ENCODE results near the gene ENPP7. TPM values are rescaled to one million over a fixed set of nuclear protein-coding genes. Genes with fewer than 3 reads are reported as not detected.

The ENPP7 gene
- total RNA-seq, 1 experiment from 2014 or later = not detected

DNA sequence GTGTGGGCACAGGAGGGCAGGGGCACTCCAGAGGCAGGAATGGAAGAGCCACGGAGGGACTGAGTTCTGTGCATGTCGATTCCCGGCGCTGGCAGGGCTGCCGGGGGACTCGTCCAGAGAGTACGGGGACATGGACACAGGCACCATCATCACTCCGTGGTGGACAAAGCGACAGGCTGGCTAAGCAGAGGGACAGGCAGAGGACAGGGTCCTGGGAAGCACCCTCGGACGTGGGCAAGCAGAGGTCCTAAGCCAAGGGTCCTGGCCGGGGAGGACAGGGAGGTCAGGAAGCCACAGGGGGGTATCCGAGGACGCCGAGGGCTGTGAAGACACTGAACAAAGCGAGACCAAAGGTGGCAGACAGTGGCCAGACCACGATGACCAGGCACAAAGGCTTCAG is 44.3 kb upstream of the ENPP7 start:
- ATAC-seq (no peak), DNase-seq (ENCODE audit: low read depth, low spot score) (no peak)
- no peak overlapping the region for H3K27ac ChIP-seq (ENCODE audit: low read depth, low read length)
- no peak overlapping the region for H3K9ac ChIP-seq (ENCODE audit: low read length)
- H3K4me2 ChIP-seq (ENCODE audit: low read length) = no peak overlapping the region
- H3K79me2 ChIP-seq (ENCODE audit: insufficient read depth, low read length) = no peaks in the 10 kb centered on the region
- ChIA-PET RAD21 (ENCODE audit: low non-redundant PET in 1 of 2, low total read pairs in 2 of 2, uncharacterized antibody in 2 of 2, unreplicated experiment in 2 of 2) (no interaction called here), POLR2A (no interaction called here), CTCF (no interaction called here)
- no peak overlapping the region for H2AFZ ChIP-seq (ENCODE audit: low read depth, low read length, poor library complexity, severe bottlenecking)
- no peaks in the 10 kb centered on the region for H3K4me1 ChIP-seq (ENCODE audit: control insufficient read depth in 1 of 2, insufficient read depth in 2 of 2, low read length in 2 of 2)
- TF ChIP-seq RAD21 (IDR thresholded peaks at IDR 0.05; ENCODE audit: low read depth) (no peak), POLR2AphosphoS5 (IDR thresholded peaks at IDR 0.05; ENCODE audit: low read depth, low read length) (no peak), EGR1 (IDR thresholded peaks at IDR 0.05; ENCODE audit: low read depth) (no peak), EZH2phosphoT487 (IDR thresholded peaks at IDR 0.05; ENCODE audit: borderline replicate concordance) (no peak), POLR2A (IDR thresholded peaks at IDR 0.05; ENCODE audit: borderline replicate concordance, extremely low read depth, insufficient read depth, insufficient read length) (no peak), YY1 (IDR thresholded peaks at IDR 0.05; ENCODE audit: extremely low read depth, insufficient replicate concordance, low read depth, low read length) (no peak), FOSL1 (IDR thresholded peaks at IDR 0.05; ENCODE audit: low read depth) (no peak), CEBPB (IDR thresholded peaks at IDR 0.05; ENCODE audit: low read depth) (no peak), SP1 (IDR thresholded peaks at IDR 0.05; ENCODE audit: low read depth) (no peak), SRF (IDR thresholded peaks at IDR 0.05; ENCODE audit: low read depth) (no peak), ZNF274 (IDR thresholded peaks at IDR 0.05; ENCODE audit: low read depth, low read length) (no peak), EZH2 (IDR thresholded peaks at IDR 0.05) (no peak), JUND (IDR thresholded peaks at IDR 0.05) (no peak)
- TF ChIP-seq, protein P1, sequence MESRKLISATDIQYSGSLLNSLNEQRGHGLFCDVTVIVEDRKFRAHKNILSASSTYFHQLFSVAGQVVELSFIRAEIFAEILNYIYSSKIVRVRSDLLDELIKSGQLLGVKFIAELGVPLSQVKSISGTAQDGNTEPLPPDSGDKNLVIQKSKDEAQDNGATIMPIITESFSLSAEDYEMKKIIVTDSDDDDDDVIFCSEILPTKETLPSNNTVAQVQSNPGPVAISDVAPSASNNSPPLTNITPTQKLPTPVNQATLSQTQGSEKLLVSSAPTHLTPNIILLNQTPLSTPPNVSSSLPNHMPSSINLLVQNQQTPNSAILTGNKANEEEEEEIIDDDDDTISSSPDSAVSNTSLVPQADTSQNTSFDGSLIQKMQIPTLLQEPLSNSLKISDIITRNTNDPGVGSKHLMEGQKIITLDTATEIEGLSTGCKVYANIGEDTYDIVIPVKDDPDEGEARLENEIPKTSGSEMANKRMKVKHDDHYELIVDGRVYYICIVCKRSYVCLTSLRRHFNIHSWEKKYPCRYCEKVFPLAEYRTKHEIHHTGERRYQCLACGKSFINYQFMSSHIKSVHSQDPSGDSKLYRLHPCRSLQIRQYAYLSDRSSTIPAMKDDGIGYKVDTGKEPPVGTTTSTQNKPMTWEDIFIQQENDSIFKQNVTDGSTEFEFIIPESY (IDR thresholded peaks at IDR 0.05; ENCODE audit: extremely low read depth, insufficient replicate concordance, low read length) = no peak
- H3K4me3 ChIP-seq (replicated peaks in 1 of 2; ENCODE audit: low read depth in 1 of 2, low read length in 2 of 2) = no peak overlapping the region
- peaks cover 13% of the 10 kb centered on the region; the same call in 1 of the 2 replicates for H3K27me3 ChIP-seq (ENCODE audit: insufficient read depth, low read length)
- H3K36me3 ChIP-seq (ENCODE audit: control insufficient read depth in 1 of 2, insufficient read depth in 2 of 2, low read length in 2 of 2) = no peaks in the 10 kb centered on the region
- no TSS peak for BruUV-seq (replicated peaks)
- intact Hi-C loops (cut with micrococcal nuclease) = no loop called here
- H4K20me1 ChIP-seq (ENCODE audit: insufficient read depth) = no peaks in the 10 kb centered on the region
- no peaks in the 10 kb centered on the region for H3K9me2 ChIP-seq (ENCODE audit: insufficient read depth)
- H3K9me3 ChIP-seq (ENCODE audit: control insufficient read depth in 1 of 2, insufficient read depth in 1 of 2, low read depth in 1 of 2, low read length in 2 of 2) = no peaks in the 10 kb centered on the region
